Vagina (tissue), 2 donors: ENCODE results near the gene NR1H2. TPM values are rescaled to one million over a fixed set of nuclear protein-coding genes. Genes with fewer than 3 reads are reported as not detected.

Source experiments
- DNase-seq, 2 donors: peaks; one replicate each; pipeline ENCODE4 v3.0.0-alpha.2; 2017; ENCODE audit errors: extremely low spot score in 2 of 2
- H3K27ac ChIP-seq: fragments of 200-600 bp; sonication (generic); one replicate; pipeline ENCODE4 v1.5.1; 2019
- H3K27me3 ChIP-seq: fragments of 200-600 bp; sonication (generic); one replicate; pipeline ENCODE4 v1.5.1; 2019
- H3K36me3 ChIP-seq, 2 donors: fragments of 200-600 bp; sonication (generic); one replicate each; pipeline ENCODE4 v1.5.1; 2017 to 2019
- H3K4me1 ChIP-seq: fragments of 200-600 bp; sonication (generic); one replicate; pipeline ENCODE4 v1.5.1; 2019
- H3K4me3 ChIP-seq, 2 donors: fragments of 200-600 bp; sonication (generic); 1 replicate in 1 of 2; 2 replicates in 1 of 2; pipeline ENCODE4 v1.5.1; 2016 to 2019
- H3K9me3 ChIP-seq: fragments of 200-600 bp; sonication (generic); one replicate; pipeline ENCODE4 v1.5.1; 2019
- CTCF ChIP-seq, 3 experiments: fragments of 450-650 bp in 2 of 3; fragments of 200-600 bp in 1 of 3; sonication (generic) in 1 of 3; IDR thresholded peaks; one replicate each; pipeline ENCODE4 v1.5.1; 2017 to 2019; ENCODE audit warnings: antibody characterized with exemption in 3 of 3, mild to moderate bottlenecking in 2 of 3, moderate library complexity in 2 of 3
- POLR2A ChIP-seq, 2 donors: fragments of 450-650 bp; IDR thresholded peaks; one replicate each; pipeline ENCODE4 v1.6.1; 2017; ENCODE audit warnings: antibody characterized with exemption in 2 of 2, mild to moderate bottlenecking in 2 of 2, moderate library complexity in 2 of 2
- POLR2AphosphoS5 ChIP-seq, 2 donors: sonication (generic); formaldehyde crosslinking; IDR thresholded peaks; one replicate each; pipeline ENCODE4 v1.9.0; 2017; ENCODE audit warnings: antibody characterized with exemption in 2 of 2, mild to moderate bottlenecking in 2 of 2, low read depth in 1 of 2; ENCODE audit not compliant: insufficient read depth in 1 of 2
- intact Hi-C: fragments of 100-400 bp; cut with DNase I; formaldehyde crosslinking; loops from one replicate; pipeline ENCODE4 v1.15.1; 2023
- total RNA-seq: library from RNA; depleted of rRNA; stranded (reverse); fragments of >200 nt; gene quantifications from one replicate; pipeline ENCODE4 v1.2.3, GENCODE V29; 2016

Gene NR1H2
- 84.7 TPM for total RNA-seq

GRCh38 chr19:50376166-50377050, at the start of gene NR1H2:
TSS of gene NR1H2 (plus strand) at chr19:50376457. CDS start at chr19:50377606, 1,149 bp downstream.
- no peaks in the 10 kb centered on the region for H3K9me3 ChIP-seq
- intact Hi-C loops = no loop called here
- H3K36me3 ChIP-seq = peaks cover 0 to 40% of the 10 kb centered on the region in 2 donors
- H3K4me3 ChIP-seq = peak within 1 kb of the TSS; percentile 91 to 99
- no peaks in the 10 kb centered on the region for H3K27me3 ChIP-seq
- DNase-seq = peak in 1 of 2 donors; percentile 99
- TF ChIP-seq CTCF (IDR thresholded peaks at IDR 0.05) (no peak), POLR2A (IDR thresholded peaks at IDR 0.05) (peak in 1 of 2 donors; percentile 59), POLR2AphosphoS5 (IDR thresholded peaks at IDR 0.05; ENCODE audit: insufficient read depth in 1 of 2, low read depth in 1 of 2) (peak; percentile 97 to 99)
- peaks cover 20% of the 10 kb centered on the region for H3K4me1 ChIP-seq
- H3K27ac ChIP-seq = peak within 1 kb of the TSS; percentile 100

- intact Hi-C loops = no loop called here
- TF ChIP-seq POLR2A (IDR thresholded peaks at IDR 0.05) = no peak
- no peak for TF ChIP-seq CTCF (IDR thresholded peaks at IDR 0.05)
- no peak for TF ChIP-seq POLR2AphosphoS5 (IDR thresholded peaks at IDR 0.05; ENCODE audit: insufficient read depth in 1 of 2, low read depth in 1 of 2)
- Histone ChIP-seq H3K4me1 (peaks cover 42% of the 10 kb centered on the region), H3K27ac (no peak overlapping the region), H3K27me3 (no peaks in the 10 kb centered on the region), H3K36me3 (no peaks in the 10 kb centered on the region), H3K4me3 (no peak overlapping the region), H3K9me3 (no peaks in the 10 kb centered on the region)
- no peak for DNase-seq
Measured at GRCh38 chr19:50327013-50327412, 49.2 kb upstream of the NR1H2 start.

- Histone ChIP-seq H3K4me1 (peaks cover 49% of the 10 kb centered on the region), H3K36me3 (no peaks in the 10 kb centered on the region), H3K9me3 (no peaks in the 10 kb centered on the region), H3K27me3 (no peaks in the 10 kb centered on the region), H3K27ac (no peak overlapping the region), H3K4me3 (no peak overlapping the region)
- intact Hi-C loops = no loop called here
- no peak for DNase-seq
- TF ChIP-seq POLR2AphosphoS5 (IDR thresholded peaks at IDR 0.05; ENCODE audit: insufficient read depth in 1 of 2, low read depth in 1 of 2) (no peak), POLR2A (IDR thresholded peaks at IDR 0.05) (no peak), CTCF (IDR thresholded peaks at IDR 0.05) (no peak)
Measured at GRCh38 chr19:50327461-50328223, 48.6 kb upstream of the NR1H2 start.

- Histone ChIP-seq H3K4me3 (peak overlapping the region in 1 of 2 donors; percentile 28), H3K9me3 (no peaks in the 10 kb centered on the region), H3K27me3 (no peaks in the 10 kb centered on the region), H3K4me1 (peaks cover 56% of the 10 kb centered on the region), H3K36me3 (no peaks in the 10 kb centered on the region), H3K27ac (no peak overlapping the region)
- no peak for TF ChIP-seq POLR2AphosphoS5 (IDR thresholded peaks at IDR 0.05; ENCODE audit: insufficient read depth in 1 of 2, low read depth in 1 of 2)
- TF ChIP-seq POLR2A (IDR thresholded peaks at IDR 0.05) = no peak
- no peak for TF ChIP-seq CTCF (IDR thresholded peaks at IDR 0.05)
- intact Hi-C loops = no loop called here
- no peak for DNase-seq
Measured at GRCh38 chr19:50328224-50328872, 47.9 kb upstream of the NR1H2 start.
